Medulla oblongata (tissue), 1 donor: ENCODE measurements around the gene RING1.

ENCODE experiments used
- DNase-seq: peaks from one replicate; pipeline ENCODE4 v3.0.0-alpha.2; 2015; ENCODE audit errors: extremely low spot score

The RING1 gene

GRCh38 chr6:33241968-33242367 lies 33.7 kb downstream of the RING1 start:
- no peak for DNase-seq

GRCh38 chr6:33243476-33243875 lies 35.2 kb downstream of the RING1 start:
- no peak for DNase-seq

- peak; percentile 96 for DNase-seq
These were observed 39.8 kb downstream of the RING1 start for GRCh38 chr6:33247977-33248642.

- no peak for DNase-seq
These were observed 40.3 kb downstream of the RING1 start for GRCh38 chr6:33248643-33248931.

- DNase-seq: peak; percentile 100
These were observed 40.8 kb downstream of the RING1 start for GRCh38 chr6:33248932-33249731.

GRCh38 chr6:33249732-33250630 lies 41.7 kb downstream of the RING1 start:
- DNase-seq: no peak

- no peak for DNase-seq
These were observed 42.4 kb downstream of the RING1 start for GRCh38 chr6:33250731-33251130.

GRCh38 chr6:33251395-33252012 lies 43.2 kb downstream of the RING1 start:
- no peak for DNase-seq

- DNase-seq: no peak
These were observed 44.5 kb downstream of the RING1 start for GRCh38 chr6:33252759-33253158.

GRCh38 chr6:33254591-33254990 lies 46.3 kb downstream of the RING1 start:
- no peak for DNase-seq

- DNase-seq: no peak
These were observed 50.7 kb downstream of the RING1 start for GRCh38 chr6:33259032-33259431.
